ENCODE measurements around the gene CELSR1. TPM values are rescaled to one million over a fixed set of nuclear protein-coding genes. Genes with fewer than 3 reads are reported as not detected.

CELSR1 gene
- total and polyA plus RNA-seq, 2 of the 13 experiments (the other 11 are each of a cell fraction or from before 2014, with no cell fraction given): 0.78 to 1.8 TPM

- BruUV-seq (replicated peaks): no TSS peak
- no peak overlapping the region for H2AFZ ChIP-seq (ENCODE audit: low read length)
- peak overlapping the region; percentile 10; the same call in 1 of the 2 replicates for H3K4me2 ChIP-seq (ENCODE audit: low read depth, low read length)
- no peak overlapping the region for H3K27ac ChIP-seq (ENCODE audit: extremely low read length, insufficient read depth, low read length)
- 0 out of 2 replicates have a peak, but pooled peaks cover 2% of the 10 kb centered on the region for H4K20me1 ChIP-seq (ENCODE audit: insufficient read depth, low read length)
- no peaks in the 10 kb centered on the region for H3K79me2 ChIP-seq (ENCODE audit: insufficient read depth, low read length)
- H3K27me3 ChIP-seq (ENCODE audit: control insufficient read depth in 1 of 2, insufficient read depth in 2 of 2, low read length in 2 of 2): peaks cover 5 to 8% of the 10 kb centered on the region in 2 experiments; a peak in 3 of 5 replicates
- ATAC-seq (no peak), FAIRE-seq (no peak), DNase-seq (ENCODE audit: low spot score) (no peak)
- ChIA-PET POLR2A (no interaction called here), CTCF (ENCODE audit: low intra/inter-chr PET ratio, low total read pairs) (no interaction called here)
- no peaks in the 10 kb centered on the region for H3K36me3 ChIP-seq (replicated peaks in 1 of 2; ENCODE audit: control insufficient read depth in 1 of 2, insufficient read depth in 2 of 2, low read length in 2 of 2)
- H3K4me1 ChIP-seq (ENCODE audit: insufficient read depth, low read length): peaks cover 12% of the 10 kb centered on the region
- H3K4me3 ChIP-seq (replicated peaks in 1 of 3; ENCODE audit: insufficient read depth in 1 of 3, low read depth in 2 of 3, low read length in 3 of 3): no peak overlapping the region
- intact Hi-C loops (cut with micrococcal nuclease; ENCODE audit: unreplicated experiment): no loop called here
- in situ Hi-C loops (cut with HindIII; ENCODE audit: extremely low pct_ligation_motif_present, low pct_unique_long_range_greater_than_20kb): no loop called here
- WGBS (ENCODE audit: low lambda C conversion rate): 83% methylated on average over 21 of the region's 33 CpGs
- no peak overlapping the region for H3K9ac ChIP-seq (ENCODE audit: insufficient read depth, low read depth, low read length)
- no peaks in the 10 kb centered on the region for H3K9me3 ChIP-seq (ENCODE audit: low read length)
- TF ChIP-seq ZNF687 (CRISPR knock-in tag; IDR thresholded peaks at IDR 0.05) (peak; percentile 40), ZNF432 (CRISPR knock-in tag; IDR thresholded peaks at IDR 0.05; ENCODE audit: borderline replicate concordance) (no peak), ZBTB33 (CRISPR knock-in tag; IDR thresholded peaks at IDR 0.05) (peak; percentile 80), FOSL2 (CRISPR knock-in tag; IDR thresholded peaks at IDR 0.05) (peak; percentile 58), ZBTB38 (CRISPR knock-in tag; IDR thresholded peaks at IDR 0.05) (peak; percentile 74; the same call in 1 of the 2 replicates), ZNF263 (CRISPR knock-in tag; IDR thresholded peaks at IDR 0.05) (peak; percentile 62; the same call in 1 of the 2 replicates), BRD4 (CRISPR knock-in tag; IDR thresholded peaks at IDR 0.05) (no peak)
These were observed 65.3 kb downstream of the CELSR1 start for GRCh38 chr22:46471901-46472721.
